C4-2B (cell line): ENCODE data around the gene PROSER2.

ENCODE experiments used
- H3K27ac ChIP-seq: fragments of 450-650 bp; 2 replicates; pipeline ENCODE4 v1.5.1; 2017
- CTCF ChIP-seq: fragments of 450-650 bp; conservative IDR thresholded peaks from 2 replicates; pipeline ENCODE4 v1.5.1; 2017; ENCODE audit warnings: mild to moderate bottlenecking
- ZFX ChIP-seq: fragments of 450-650 bp; IDR thresholded peaks from 2 replicates; pipeline ENCODE4 v1.6.1; 2017

PROSER2 gene

GRCh38 chr10:11827414-11827813 lies 4.3 kb downstream of the PROSER2 start:
- H3K27ac ChIP-seq, result no peak overlapping the region
- TF ChIP-seq CTCF (no peak), ZFX (no peak)

- TF ChIP-seq CTCF (no peak), ZFX (no peak)
- H3K27ac ChIP-seq, result no peak overlapping the region
Observed at GRCh38 chr10:11828682-11829284, 5.6 kb downstream of the PROSER2 start.

GRCh38 chr10:11830836-11831519 lies 7.8 kb downstream of the PROSER2 start:
- TF ChIP-seq ZFX (no peak), CTCF (no peak)
- peak overlapping the region; percentile 45; the same call in 1 of the 2 replicates for H3K27ac ChIP-seq

GRCh38 chr10:11831520-11831951 lies 8.4 kb downstream of the PROSER2 start:
- H3K27ac ChIP-seq, result peak overlapping the region; percentile 43; the same call in 1 of the 2 replicates
- TF ChIP-seq ZFX, result no peak
- TF ChIP-seq CTCF, result no peak

- H3K27ac ChIP-seq, result no peak overlapping the region; the same call in 1 of the 2 replicates
- TF ChIP-seq CTCF, result no peak
- no peak for TF ChIP-seq ZFX
Observed at GRCh38 chr10:11832042-11832441, 8.9 kb downstream of the PROSER2 start.

GRCh38 chr10:11835061-11835460 lies 11.9 kb downstream of the PROSER2 start:
- no peak for TF ChIP-seq ZFX
- TF ChIP-seq CTCF, result no peak
- no peak overlapping the region for H3K27ac ChIP-seq

GRCh38 chr10:11835704-11836103 lies 12.5 kb downstream of the PROSER2 start:
- TF ChIP-seq ZFX (no peak), CTCF (no peak)
- H3K27ac ChIP-seq, result no peak overlapping the region
